D721Med (cell line): Measurements from ENCODE around the gene AP2B1.

Experiments
- DNase-seq: peaks from one replicate; pipeline ENCODE4 v3.0.0; 2011; ENCODE audit warnings: low spot score; ENCODE audit not compliant: insufficient read length
- FAIRE-seq: peaks from 2 replicates; lab custom pipeline; 2011; peaks lifted over from hg19 to GRCh38; lab: Jason Lieb, UNC
- TF ChIP-seq, protein P1 (sequence below): IDR thresholded peaks from 2 replicates; pipeline ENCODE4 v1.5.1; 2012; ENCODE audit warnings: mild to moderate bottlenecking, control low read depth; ENCODE audit not compliant: insufficient read depth; ENCODE audit errors: missing control alignments

The AP2B1 gene

DNA sequence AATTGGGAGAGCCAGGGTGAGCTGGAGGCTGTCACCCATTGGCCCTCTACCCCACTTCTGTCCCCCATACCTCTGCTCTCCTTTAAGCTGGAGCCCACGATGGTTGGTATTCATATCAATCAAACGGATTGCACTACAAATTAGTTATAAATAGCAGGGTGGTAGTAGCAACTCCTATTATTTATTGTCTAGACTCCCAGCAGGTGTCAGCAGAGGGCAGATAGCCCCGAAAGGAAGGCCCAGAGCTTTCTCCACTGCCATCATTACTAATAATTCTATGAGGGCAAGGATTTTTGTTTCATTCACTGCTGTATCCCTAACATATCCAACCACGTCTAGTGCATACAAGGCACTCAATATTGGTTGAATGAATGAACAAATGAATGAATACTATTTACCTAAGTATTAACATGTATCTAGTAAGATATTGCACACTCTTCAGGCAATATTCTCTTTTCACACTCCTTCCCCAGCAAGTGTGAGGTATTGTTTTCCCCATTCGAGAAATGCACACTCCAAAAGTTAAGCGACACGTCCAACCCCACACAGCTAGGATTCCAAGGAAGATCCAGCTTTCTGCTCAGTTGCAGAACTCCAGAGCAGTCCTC, 179.9 kb downstream of the AP2B1 start:
- FAIRE-seq (no peak), DNase-seq (no peak)
- TF ChIP-seq, protein P1, sequence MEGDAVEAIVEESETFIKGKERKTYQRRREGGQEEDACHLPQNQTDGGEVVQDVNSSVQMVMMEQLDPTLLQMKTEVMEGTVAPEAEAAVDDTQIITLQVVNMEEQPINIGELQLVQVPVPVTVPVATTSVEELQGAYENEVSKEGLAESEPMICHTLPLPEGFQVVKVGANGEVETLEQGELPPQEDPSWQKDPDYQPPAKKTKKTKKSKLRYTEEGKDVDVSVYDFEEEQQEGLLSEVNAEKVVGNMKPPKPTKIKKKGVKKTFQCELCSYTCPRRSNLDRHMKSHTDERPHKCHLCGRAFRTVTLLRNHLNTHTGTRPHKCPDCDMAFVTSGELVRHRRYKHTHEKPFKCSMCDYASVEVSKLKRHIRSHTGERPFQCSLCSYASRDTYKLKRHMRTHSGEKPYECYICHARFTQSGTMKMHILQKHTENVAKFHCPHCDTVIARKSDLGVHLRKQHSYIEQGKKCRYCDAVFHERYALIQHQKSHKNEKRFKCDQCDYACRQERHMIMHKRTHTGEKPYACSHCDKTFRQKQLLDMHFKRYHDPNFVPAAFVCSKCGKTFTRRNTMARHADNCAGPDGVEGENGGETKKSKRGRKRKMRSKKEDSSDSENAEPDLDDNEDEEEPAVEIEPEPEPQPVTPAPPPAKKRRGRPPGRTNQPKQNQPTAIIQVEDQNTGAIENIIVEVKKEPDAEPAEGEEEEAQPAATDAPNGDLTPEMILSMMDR, result peak; percentile 46

DNA sequence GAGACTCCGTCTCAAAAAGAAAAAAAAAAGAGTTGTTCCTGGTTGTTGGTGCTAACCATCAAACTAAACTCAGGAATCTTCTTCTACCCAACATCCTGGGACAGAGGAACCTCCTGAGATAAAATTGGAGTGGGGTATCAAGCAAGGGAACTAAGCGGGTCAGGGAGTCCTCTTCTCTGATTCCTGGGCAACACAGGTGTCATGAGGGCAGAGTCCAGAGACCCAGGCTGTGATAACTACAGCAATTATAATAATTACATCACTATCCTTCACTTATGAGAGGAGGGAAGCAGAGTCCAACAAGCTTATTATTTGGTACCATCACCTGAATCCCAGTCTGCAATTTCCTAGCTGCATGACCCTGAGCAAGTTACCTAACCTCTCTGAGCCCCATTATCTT, 181.7 kb downstream of the AP2B1 start:
- DNase-seq (no peak), FAIRE-seq (no peak)
- TF ChIP-seq, protein P1, result no peak

DNA sequence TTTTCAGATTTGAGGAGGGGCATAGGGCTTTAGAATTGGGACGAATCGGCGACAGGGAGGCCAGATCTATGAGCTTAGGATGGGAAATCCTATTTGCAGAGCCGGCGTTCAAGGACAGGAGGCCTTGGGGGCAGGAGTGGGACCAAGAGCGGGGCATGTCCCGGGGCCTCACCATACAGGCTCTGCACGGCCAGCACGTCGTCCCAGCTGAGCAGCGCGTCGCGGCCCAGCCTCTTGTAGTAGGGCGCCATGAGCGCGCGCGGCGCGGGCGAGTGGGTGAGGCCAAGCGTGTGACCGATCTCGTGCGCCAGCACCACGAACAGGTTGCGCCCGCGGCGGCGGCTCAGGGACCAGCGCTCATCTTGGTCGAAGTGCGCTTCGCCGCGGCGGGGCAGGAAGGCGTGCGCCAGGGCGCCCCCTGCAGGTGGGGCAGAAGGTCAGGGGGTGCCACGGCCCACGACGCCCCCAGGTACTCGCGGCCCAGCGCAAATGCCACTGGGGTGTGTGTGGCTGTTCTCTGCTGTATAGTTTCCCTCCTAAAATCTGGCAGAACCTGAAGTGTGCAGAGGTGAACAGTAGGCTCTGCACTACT, 182.9 kb downstream of the AP2B1 start:
- no peak for DNase-seq
- FAIRE-seq, result no peak
- TF ChIP-seq, protein P1, result peak; percentile 5

DNA sequence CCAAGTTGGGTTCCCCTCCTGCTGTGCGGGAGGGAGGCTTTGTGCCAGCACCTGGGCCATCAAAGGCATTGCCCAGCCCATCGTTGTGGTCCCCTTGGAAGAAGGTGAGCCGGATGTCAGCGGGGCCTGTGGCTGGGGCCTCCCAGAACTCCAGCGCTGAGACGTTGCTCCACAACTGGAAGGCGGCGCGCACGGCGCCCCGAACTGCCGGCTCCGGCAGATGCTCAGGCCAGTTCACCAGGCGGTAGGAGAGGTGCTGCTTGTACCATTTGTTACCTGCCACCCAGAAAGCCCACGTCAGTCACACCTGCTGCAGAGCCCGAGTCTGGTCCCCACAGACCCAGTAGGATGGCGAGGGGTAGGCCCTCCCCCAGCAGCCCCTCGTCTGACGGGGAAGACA, 186.0 kb downstream of the AP2B1 start:
- FAIRE-seq, result no peak
- no peak for DNase-seq
- TF ChIP-seq, protein P1, result no peak

DNA sequence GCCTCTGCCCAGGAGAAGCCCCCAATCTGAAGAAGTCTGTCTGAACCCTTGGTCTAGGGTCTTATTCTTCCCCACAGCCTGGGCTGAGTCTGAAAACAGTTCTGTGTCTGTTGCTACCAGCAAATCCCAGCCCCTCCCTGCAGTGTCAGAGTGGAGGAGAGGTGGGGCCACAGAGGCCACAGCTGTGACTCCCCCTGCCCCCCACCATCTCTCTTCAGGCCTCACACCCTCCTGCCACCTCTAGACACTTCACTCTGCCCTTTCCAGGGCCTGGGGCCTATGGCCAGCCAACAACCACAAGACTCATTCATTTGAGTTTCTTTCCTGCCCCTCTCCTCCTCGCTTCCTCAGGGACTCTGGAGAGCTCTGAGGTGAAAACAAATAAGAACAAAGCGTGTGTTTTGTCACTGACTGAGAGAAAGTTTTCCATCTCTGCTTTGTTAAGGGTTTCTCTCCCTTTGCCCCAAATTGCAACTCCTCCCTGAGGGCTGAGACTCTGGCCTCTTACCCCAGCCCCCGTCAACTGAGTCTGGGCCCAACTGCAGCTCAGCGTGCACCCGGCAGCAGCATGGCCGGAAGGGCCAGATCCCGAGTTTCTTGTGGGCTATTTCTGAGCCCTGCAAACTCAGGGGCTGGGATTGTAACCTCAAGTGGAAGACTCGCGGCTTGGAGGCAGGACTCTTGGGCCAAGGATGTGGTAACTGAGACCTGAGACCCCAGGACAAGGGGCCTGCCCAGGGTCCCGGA, 186.7 kb downstream of the AP2B1 start:
- TF ChIP-seq, protein P1, result no peak
- DNase-seq (no peak), FAIRE-seq (no peak)

DNA sequence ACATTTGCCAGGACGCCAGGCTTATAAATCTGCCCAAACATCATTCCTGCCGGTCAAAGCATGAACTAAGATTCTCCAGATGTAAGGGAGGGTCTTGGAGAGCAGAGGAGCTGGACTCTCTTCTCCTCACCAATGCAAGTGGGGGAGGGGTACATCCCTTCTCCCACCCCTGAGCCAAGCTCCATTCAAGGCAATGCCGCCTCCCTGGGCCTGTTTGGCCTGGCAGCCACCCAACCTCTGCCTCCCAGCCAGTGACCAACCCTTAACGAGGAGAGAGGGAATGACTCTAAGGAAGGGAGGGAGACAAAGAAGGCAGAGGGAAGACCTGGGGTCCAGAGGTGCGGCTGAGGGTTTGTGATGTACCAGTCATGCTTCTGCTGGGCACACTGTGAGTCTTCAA, 187.4 kb downstream of the AP2B1 start:
- no peak for FAIRE-seq
- DNase-seq, result no peak
- TF ChIP-seq, protein P1, result no peak

DNA sequence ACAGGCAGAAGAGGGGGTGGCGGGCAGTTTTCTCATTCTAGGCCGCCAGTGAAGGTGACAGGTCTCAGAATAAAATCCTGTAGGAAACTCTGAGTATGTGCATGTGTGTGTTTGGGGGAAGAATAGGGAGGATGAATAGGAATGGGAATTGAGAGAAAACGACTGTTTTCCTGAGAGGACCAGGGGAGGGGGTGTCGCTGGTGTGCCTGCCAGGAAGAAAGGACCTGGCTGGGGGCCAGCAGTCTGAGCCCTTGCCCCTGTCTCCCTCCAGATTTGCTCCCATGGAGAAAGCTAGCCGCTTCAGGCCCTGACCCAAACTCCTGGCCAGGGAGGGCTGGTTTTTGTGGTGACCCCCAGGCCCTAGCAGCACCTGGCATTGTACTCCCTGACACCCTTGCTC, 187.9 kb downstream of the AP2B1 start:
- TF ChIP-seq, protein P1, result no peak
- FAIRE-seq (no peak), DNase-seq (no peak)
